HUES6 (cell line): ENCODE results near the gene MYO9B.
A peak's percentile ranks its signal among the peaks of the same experiment; 100 is the strongest.

Experiments
- H3K27ac ChIP-seq: 2 replicates; pipeline ENCODE4 v1.7.0; 2013; ENCODE audit warnings: low read depth, mild to moderate bottlenecking, low read length, inconsistent platforms
- H3K27me3 ChIP-seq: 2 replicates; pipeline ENCODE4 v1.6.1; 2013; ENCODE audit warnings: low read length; ENCODE audit not compliant: control insufficient read depth, insufficient read depth
- H3K36me3 ChIP-seq: 2 replicates; pipeline ENCODE4 v1.6.1; 2013; ENCODE audit warnings: low read length; ENCODE audit not compliant: control insufficient read depth, insufficient read depth
- H3K4me1 ChIP-seq: 2 replicates; pipeline ENCODE4 v1.6.1; 2013; ENCODE audit warnings: low read length; ENCODE audit not compliant: control insufficient read depth, insufficient read depth
- H3K4me3 ChIP-seq: 2 replicates; pipeline ENCODE4 v1.5.1; 2013; ENCODE audit warnings: low read depth, low read length
- H3K9ac ChIP-seq: one replicate; pipeline ENCODE4 v1.6.1; 2013; ENCODE audit warnings: mild to moderate bottlenecking, low read length
- H3K9me3 ChIP-seq: 2 replicates; pipeline ENCODE4 v1.6.1; 2013; ENCODE audit warnings: low read depth, low read length; ENCODE audit not compliant: control insufficient read depth, insufficient read depth

Gene MYO9B

DNA sequence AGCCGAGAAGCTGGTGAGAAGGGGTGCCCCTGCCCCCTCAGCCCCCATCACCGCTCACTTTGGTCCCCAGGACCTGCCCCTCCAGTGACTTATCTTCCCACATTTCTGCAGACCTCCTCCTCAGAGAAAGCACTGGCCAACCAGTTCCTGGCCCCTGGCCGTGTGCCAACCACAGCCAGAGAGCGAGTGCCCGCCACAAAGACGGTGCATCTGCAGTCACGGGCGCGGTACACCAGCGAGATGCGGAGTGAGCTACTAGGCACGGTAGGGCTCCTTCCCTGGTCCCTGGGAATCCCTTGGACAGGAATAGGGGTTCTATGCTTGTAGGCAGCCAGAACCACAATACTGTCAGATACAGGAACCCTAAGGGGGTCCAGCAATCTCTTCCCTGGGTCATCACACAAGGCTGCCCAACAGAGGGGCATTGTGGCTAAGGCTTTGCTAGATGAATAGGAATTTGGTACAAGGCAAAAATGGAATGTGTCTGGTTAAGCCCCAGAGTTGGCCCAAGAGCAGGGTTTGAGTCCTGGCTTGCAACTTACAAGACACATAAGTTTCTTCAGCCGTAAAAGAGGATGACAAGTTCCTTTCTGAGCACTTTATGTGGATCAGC is 140.6 kb downstream of the MYO9B start:
- H3K36me3 ChIP-seq: peaks cover 31% of the 10 kb centered on the region
- H3K9me3 ChIP-seq: no peaks in the 10 kb centered on the region
- no peaks in the 10 kb centered on the region for H3K27me3 ChIP-seq
- H3K4me1 ChIP-seq: peaks cover 12% of the 10 kb centered on the region; the same call in 1 of the 2 replicates
- H3K4me3 ChIP-seq: peak overlapping the region; percentile 85
- H3K27ac ChIP-seq: no peak overlapping the region
- H3K9ac ChIP-seq: no peak overlapping the region

DNA sequence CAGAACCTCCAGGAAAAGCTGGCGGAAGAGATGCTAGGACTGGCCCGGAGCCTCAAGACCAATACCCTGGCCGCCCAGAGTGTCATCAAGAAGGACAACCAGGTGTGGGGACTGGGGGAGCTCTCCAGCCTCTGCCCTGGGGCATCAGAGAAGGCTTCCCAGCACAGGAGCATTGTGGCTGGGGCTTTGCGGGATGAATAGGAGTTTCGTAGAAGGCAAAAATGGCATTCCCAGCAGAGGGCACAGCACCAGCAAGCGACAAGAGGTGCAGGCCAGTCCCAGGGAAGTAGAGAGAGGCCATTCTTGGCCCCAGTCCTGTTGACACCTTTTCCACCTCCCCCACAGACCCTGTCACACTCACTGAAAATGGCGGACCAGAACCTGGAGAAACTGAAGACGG is 143.7 kb downstream of the MYO9B start:
- Histone ChIP-seq H3K36me3 (peaks cover 20% of the 10 kb centered on the region), H3K4me3 (no peak overlapping the region), H3K9ac (no peak overlapping the region), H3K27ac (no peak overlapping the region), H3K9me3 (no peaks in the 10 kb centered on the region), H3K27me3 (no peaks in the 10 kb centered on the region), H3K4me1 (peaks cover 12% of the 10 kb centered on the region; the same call in 1 of the 2 replicates)

DNA sequence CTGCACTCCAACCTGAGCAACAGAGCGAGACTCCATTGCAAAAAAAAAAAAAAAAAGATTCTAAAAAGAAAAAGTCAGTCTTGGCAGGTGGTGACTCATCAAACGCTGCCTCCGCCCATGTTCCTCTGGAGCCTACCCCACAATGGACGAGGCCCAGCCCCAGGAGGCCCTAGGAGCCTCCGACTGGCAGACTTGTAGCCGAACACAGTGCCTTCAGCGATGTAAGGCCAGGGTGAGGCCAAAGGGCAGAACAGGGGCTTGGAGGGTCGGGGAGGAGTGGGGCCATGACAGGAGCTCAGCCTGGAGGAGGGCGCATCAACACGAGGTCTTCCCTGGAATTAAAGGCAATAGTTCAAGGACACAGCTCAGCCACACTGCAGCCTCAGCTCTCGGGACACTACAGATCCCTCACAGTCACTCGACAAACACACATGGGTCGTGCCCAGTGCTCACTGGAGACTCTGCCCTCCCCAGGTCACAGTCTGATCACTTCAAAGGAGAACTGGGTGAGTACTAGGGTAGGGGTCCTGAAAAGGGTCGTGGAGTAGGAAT is 144.7 kb downstream of the MYO9B start:
- no peak overlapping the region for H3K27ac ChIP-seq
- H3K4me3 ChIP-seq: no peak overlapping the region
- H3K27me3 ChIP-seq: no peaks in the 10 kb centered on the region
- peaks cover 12% of the 10 kb centered on the region; the same call in 1 of the 2 replicates for H3K4me1 ChIP-seq
- no peak overlapping the region for H3K9ac ChIP-seq
- no peaks in the 10 kb centered on the region for H3K9me3 ChIP-seq
- peaks cover 20% of the 10 kb centered on the region for H3K36me3 ChIP-seq

DNA sequence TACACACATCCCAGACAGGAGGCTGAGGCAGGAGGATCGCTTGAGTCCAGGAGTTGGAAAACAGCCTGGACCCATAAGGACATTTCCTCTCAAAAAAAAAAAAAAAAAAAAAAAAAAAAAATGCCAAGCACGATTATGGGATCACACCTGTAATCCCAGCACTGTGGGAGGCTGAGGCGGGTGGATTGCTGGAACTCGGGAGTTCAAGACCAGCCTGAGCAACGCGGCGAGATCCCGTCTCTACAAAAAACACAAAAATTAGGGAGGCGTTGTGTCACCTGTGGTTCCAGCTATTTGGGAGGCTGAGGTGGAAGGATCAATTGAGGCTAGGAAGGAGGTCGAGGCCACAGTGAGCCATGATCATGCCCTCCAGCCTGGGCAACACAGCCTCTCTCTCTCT is 149.5 kb downstream of the MYO9B start:
- Histone ChIP-seq H3K9ac (no peak overlapping the region), H3K36me3 (peaks cover 9% of the 10 kb centered on the region), H3K27me3 (no peaks in the 10 kb centered on the region), H3K9me3 (no peaks in the 10 kb centered on the region), H3K27ac (no peak overlapping the region), H3K4me1 (peaks cover 7% of the 10 kb centered on the region; the same call in 1 of the 2 replicates), H3K4me3 (peak overlapping the region; percentile 99; the same call in 1 of the 2 replicates)

DNA sequence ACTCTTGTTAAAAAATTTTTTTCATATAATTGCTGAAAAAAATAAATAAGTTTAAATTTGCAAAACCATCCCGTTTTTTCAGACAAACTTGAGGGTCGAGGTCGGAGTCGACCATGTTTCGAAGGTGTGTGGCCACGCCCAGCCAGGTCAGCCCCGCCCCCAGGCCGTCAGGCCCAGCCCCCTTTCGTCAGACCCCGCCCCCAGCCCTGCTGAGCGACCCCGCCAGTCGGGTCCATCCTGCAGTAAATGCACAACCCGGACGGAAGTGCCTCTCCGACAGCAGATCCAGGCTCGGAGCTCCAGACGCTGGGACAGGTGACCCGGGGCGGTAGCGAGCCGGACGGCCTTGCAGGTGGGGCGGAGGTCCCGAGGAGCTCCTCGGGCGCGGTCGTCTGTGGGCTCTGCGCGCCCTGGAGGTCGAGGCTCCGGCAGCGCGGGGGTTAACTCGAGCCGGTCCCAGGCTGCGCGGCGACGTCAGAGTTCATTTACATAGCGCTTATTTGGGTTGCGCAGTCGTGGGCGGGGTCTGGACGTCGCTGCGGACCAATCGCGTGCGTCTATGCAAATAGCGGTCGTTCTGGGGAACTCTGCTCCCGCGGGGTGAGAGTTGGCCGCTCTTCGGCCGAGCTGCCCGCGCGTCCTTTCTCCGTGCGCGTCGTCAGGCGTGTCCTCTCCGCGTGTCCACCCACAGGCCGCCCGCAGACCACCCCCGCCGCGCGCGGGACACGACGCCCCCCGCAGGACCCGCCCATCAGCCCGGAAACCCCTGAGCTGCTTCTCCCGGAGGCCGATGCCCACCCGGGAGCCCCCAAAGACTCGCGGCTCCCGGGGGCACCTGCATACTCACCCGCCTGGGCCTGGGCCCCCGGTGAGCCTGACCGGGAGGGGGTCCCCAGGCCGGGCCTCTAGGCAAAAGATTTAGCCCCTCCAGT is 150.7 kb downstream of the MYO9B start, which contains the start of gene OCEL1:
OCEL1 (plus strand) TSS at position 225 of the 932 bp plus-strand sequence; CDS start at position 247, 22 bp downstream.
- H3K36me3 ChIP-seq: peaks cover 14% of the 10 kb centered on the region
- H3K9ac ChIP-seq: peak within 1 kb of the TSS; percentile 87
- peak within 1 kb of the TSS; percentile 63; the same call in 1 of the 2 replicates for H3K27ac ChIP-seq
- H3K27me3 ChIP-seq: no peaks in the 10 kb centered on the region
- H3K4me1 ChIP-seq: peaks cover 4% of the 10 kb centered on the region; the same call in 1 of the 2 replicates
- no peaks in the 10 kb centered on the region for H3K9me3 ChIP-seq
- H3K4me3 ChIP-seq: peak within 1 kb of the TSS; percentile 99

DNA sequence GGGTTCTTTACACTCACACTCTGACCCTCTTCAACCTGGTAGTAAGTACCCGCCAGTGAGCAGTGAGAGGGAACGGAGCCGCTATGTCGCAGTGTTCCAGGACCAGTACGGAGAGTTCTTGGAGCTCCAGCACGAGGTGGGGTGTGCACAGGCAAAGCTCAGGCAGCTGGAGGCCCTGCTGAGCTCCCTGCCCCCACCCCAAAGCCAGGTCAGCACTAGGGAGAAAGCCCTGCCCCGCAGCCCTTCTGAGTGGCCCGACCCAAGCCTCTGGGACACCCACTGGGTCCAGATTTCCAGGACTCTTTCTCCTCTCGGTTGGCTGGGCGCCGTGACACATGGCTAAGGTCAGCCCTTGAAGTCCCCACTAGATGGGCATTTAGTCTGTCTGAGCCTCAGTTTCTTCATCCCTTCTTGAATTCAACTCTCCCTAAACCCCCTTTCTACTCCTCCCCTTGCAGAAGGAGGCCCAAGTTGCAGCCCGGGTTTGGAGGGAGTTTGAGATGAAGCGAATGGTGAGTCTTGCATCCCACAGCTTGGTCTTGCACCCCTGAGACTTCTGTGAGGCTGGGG is 152.3 kb downstream of the MYO9B start:
- Histone ChIP-seq H3K36me3 (peaks cover 29% of the 10 kb centered on the region), H3K4me1 (peaks cover 4% of the 10 kb centered on the region; the same call in 1 of the 2 replicates), H3K9me3 (no peaks in the 10 kb centered on the region), H3K27me3 (no peaks in the 10 kb centered on the region), H3K9ac (no peak overlapping the region), H3K27ac (no peak overlapping the region), H3K4me3 (no peak overlapping the region)

DNA sequence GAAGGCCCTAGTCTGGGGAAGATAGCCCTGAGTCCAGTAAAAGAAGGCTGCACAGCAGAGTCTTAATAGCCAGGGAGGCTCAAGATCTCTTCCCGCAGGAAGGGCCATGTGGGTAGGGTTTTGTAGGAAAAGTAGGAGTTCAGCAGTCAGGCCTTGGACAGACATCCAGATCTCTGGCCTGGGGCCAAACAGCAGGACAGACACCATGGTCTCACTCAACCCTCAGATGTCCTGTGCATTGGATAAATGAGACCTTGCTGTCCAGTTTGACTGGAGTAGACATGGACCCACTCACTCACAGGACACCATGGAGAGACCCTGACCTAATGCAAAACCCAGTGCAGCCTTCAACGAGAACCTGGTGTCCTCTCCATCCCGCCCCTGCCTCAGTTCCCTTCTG is 154.3 kb downstream of the MYO9B start:
- Histone ChIP-seq H3K27me3 (no peaks in the 10 kb centered on the region), H3K9ac (no peak overlapping the region), H3K36me3 (peaks cover 44% of the 10 kb centered on the region), H3K27ac (no peak overlapping the region), H3K4me1 (peaks cover 10% of the 10 kb centered on the region), H3K4me3 (no peak overlapping the region), H3K9me3 (no peaks in the 10 kb centered on the region)

DNA sequence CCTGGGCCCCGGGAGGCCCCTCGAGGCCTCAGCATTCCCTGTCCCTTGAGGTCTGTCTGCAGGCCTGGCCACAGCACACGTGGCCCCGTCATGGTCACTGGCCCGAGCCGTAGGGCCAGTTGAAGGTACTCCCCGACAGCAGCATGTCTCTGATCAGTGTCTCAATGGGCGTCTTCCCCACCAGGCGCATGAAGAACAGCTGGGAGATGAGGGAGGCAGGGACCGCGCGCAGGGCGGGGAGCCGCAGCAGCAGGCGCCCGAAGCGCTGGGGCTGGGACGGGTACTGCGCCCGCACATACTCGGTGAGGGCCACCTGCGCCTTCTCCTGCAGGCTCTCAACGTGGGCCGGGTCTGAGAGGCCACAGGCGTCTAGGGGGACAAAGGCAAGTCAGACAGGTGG is 156.7 kb downstream of the MYO9B start:
- H3K36me3 ChIP-seq: peaks cover 51% of the 10 kb centered on the region
- peaks cover 20% of the 10 kb centered on the region for H3K4me1 ChIP-seq
- H3K9me3 ChIP-seq: no peaks in the 10 kb centered on the region
- no peak overlapping the region for H3K9ac ChIP-seq
- no peak overlapping the region for H3K27ac ChIP-seq
- H3K4me3 ChIP-seq: no peak overlapping the region
- no peaks in the 10 kb centered on the region for H3K27me3 ChIP-seq

DNA sequence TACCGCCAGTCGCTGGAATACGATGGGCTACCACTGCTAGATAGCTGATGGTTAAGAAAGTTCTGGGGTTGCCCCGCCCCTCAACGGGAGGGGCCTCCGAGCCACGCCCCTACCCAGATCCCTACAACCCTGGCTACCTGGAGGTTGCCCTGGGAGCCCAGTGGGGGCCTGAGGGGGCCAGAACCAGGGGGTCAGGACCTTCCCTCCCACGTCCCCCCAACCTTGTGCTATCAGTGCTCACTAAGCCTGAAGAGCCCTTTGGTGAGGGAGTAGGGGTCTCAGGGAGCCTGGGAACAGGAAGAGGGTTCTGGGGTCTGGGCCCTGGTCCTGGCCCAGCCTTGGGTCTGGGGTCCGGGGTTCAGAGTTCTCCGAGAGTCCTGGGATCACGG is 159.3 kb downstream of the MYO9B start:
- no peaks in the 10 kb centered on the region for H3K9me3 ChIP-seq
- peak overlapping the region; percentile 94 for H3K4me3 ChIP-seq
- H3K4me1 ChIP-seq: peaks cover 17% of the 10 kb centered on the region
- H3K27ac ChIP-seq: peak overlapping the region; percentile 91; the same call in 1 of the 2 replicates
- peak overlapping the region; percentile 72 for H3K9ac ChIP-seq
- peaks cover 57% of the 10 kb centered on the region for H3K36me3 ChIP-seq
- H3K27me3 ChIP-seq: no peaks in the 10 kb centered on the region

DNA sequence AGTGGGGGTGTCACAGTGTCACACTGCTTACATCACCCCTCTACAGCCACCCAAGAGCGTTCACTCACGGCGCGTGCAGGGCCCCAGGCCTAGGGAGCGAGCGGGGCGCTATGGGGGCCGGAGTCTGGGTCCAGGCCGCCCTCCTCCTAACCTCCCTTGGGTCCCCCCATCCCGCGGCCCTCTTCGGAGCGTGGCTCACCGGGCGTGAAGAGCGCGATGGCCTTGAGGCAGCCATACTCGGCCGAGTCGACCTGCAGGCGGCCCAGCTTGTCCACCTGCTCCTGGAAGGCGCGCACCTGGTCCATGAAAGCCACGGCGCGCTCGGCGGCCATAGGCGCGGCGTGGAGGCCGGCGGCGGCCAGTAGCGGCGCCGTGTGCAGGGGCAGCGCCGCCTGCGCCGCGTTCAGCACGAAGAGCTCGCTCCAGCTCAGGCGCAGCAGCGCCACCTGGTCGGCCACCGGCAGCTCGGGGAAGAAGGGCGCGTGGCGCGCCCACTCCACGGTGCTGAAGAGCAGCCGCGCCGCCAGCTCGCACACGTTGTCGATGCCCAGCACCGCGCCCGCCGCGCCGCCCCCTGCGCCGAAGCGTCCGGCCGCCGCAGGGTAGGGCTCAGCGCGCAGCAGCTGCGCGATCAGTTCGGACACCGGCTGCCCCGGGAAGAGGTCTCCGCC is 159.9 kb downstream of the MYO9B start:
- Histone ChIP-seq H3K36me3 (peaks cover 58% of the 10 kb centered on the region), H3K27me3 (no peaks in the 10 kb centered on the region), H3K4me3 (peak overlapping the region; percentile 94), H3K9me3 (no peaks in the 10 kb centered on the region), H3K9ac (peak overlapping the region; percentile 72), H3K4me1 (peaks cover 17% of the 10 kb centered on the region), H3K27ac (peak overlapping the region; percentile 91; the same call in 1 of the 2 replicates)
